HG03060 (cell line): ENCODE data around the gene VAC14.

ENCODE experiments used
- ATAC-seq: cut with Tn5 transposase; IDR thresholded peaks from one replicate; pipeline ENCODE4 v1.9.1; 2021; ENCODE audit warnings: low read depth, moderate number of reproducible peaks; ENCODE audit not compliant: unreplicated experiment

The VAC14 gene

DNA sequence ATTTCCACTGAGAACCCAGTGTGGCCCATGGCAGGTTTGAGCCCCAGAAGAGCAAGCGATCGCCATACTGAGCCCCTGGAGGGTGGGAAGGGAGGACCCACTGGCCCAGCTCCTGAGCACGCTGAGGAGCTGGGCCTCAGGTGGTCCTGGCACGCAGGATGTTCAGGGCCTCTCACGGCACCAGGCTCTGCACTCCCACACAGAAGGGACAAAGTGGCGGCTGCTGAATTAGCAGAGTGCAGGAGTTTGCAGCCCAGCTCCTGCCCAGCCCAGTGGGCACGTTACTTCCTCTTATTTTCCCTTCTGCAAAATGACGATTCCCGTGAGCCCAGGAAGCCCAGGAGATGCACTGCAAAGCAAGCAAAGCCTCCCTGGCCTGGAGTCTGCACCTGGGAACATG, 72.8 kb downstream of the VAC14 start:
- ATAC-seq: no peak

DNA sequence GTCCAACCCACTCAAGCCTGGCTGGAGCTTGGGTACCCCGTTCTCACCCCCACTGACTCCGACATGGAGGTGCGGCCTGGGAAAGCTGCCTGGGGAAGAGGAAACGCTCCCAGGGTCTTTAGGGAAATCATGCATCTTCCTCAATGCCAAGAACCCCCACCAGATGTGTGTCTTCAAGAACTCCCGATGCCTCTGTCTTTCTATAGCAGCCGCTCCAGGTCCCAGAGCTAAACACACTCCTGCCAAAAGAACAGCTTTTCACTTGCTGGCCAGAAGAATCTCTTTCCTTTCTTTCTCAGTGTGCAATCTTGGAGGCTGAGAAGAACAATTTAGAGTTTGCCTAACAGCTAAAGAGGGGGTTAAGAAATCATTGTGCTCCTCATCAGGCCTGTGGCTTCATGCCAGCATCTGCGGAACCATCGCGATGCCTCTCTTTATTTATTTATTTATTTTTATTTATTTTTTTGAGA, 74.0 kb downstream of the VAC14 start:
- no peak for ATAC-seq

DNA sequence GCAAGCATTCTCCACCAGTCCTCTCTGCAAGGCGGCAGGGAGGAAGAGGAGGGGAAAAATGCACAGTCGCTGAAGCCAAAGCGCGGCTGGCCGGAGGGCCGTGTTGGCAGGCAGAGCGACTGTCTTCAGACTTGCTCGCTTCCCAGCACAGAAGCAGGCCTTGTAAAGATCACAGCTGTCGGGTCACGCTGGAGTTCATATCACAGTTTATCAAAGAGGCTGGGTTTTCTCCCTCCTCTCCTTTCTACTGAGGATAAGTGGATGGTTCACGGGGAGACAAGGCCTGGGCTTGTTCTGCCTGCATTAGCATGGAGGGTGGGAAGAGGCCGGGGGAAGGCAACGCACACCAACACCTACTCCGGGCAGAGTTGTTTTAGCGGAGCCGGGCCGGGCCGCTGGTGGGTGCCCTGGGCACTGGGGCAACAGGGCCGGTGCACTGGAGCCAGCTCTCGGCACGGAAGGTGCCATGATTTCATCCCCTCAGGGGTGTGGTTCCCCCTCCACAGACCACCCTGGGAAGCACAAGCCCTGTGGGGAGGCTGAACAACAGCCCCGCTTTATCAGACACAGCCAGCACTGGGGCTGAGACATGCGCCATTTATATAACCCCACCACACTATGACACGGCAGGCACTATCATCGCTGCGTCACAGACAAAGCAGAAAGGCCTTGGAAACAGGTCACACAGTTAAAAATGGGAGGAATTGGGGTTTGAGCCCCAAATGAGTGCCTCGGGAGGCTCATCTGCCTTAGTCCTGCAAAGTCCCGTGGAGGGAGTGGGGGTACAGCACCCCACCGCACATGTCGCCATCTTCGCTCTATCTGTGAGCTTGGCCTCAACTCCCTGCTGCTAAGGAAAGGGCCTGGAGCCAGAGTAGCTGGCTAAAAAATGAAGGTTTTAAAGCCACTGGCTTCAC, 74.8 kb downstream of the VAC14 start:
- ATAC-seq: no peak

DNA sequence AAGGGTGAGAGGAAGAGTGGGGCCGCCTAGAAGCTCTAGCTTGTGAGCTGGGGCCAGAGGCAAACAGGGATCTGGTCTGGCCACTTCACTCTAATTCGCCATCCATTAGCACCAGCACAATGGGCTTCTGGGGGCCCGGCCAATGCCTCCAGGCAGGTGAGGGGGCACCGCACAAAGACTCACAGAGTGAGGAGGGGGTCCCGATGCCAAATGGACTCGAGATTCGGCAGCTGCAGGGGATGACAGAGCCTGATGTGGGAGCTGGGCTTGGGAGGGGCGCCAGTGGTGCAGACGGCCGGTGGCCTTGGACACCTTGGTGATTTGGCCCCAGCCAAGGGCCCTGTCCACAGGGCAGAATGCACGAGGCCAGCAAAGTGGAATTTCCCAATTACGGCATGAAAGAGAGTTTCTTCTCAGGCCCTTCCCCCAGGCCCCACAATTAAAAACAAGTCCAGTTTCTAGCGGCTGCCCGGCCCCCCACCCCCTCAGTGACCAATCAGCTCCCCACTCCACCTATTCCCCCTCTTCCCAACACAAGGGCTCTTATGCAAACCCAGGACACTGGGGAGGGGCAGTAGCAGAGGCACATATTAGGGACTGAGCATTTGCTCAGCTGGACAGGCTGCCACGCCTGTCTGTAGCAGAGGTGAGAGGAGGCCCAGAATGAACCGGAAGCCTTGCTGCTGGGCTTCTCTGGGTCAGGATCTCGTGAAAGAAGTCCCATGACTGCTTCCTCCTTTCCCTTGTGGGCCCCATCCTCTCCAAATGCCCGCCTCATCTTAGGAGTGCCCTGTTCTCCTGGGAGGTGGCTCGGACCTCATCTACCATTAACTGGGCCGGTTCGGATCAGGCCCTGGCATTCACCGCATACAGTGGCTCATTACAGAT, 75.7 kb downstream of the VAC14 start:
- no peak for ATAC-seq

DNA sequence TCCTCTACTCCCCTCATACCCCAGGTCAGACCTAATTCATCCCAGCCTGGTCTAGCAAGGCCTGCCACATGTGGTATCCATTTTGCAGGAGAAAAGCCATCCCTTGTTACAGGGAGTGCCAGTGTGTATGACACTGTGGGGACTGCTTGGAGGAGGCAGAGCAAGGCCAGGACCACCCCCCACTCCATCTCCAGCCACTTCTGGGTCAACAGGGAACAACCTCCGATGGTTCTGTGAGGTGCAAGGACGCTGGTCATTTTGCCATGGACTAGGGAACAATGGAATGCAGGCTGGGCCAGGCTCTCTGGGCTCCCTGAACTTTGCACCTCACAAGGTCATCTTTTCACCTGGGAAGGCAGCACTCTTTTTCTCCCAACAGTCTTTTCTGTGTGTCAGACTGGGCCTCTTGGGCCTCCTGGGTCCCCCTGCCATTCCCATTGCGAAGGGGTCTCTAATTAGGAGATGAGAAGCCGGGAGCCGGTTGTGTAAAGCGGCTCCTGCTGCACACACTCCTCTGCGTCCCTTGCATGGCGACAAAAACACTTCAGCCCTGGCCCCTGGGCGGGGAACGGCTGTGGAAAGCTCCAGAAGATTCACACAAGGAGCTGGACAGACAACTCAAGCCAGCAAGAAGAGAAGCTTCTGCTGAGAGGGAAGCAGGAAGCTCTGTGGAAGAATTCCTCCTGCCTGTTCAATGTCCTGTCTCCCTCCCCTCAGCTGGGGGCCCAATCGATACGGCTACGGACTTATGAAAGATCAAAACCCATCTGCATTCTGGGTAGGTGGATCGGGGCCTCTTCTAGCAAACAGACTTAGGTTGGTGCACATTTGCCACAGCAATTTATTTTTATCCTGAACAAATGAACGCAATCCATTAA, 76.6 kb downstream of the VAC14 start:
- no peak for ATAC-seq

DNA sequence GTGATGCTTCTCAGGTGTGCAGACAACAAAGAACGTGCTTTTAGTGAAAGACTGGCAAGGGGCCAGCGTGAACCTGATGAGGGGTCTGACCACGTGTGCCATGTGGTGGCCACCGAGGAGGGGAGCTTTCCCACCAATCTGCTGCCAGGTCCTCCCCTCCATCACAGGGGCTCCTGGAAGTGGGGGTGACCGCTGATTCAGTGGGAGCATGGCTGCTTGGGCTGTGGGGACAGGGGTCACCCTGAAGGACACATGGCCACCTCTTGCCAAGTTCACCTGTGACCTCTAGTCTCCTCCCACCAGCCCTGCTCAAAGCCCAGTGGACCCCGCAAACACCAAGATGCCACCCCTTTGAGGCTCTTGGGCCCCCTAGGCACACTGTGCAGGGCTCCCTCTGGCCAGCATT, 77.2 kb downstream of the VAC14 start:
- no peak for ATAC-seq

DNA sequence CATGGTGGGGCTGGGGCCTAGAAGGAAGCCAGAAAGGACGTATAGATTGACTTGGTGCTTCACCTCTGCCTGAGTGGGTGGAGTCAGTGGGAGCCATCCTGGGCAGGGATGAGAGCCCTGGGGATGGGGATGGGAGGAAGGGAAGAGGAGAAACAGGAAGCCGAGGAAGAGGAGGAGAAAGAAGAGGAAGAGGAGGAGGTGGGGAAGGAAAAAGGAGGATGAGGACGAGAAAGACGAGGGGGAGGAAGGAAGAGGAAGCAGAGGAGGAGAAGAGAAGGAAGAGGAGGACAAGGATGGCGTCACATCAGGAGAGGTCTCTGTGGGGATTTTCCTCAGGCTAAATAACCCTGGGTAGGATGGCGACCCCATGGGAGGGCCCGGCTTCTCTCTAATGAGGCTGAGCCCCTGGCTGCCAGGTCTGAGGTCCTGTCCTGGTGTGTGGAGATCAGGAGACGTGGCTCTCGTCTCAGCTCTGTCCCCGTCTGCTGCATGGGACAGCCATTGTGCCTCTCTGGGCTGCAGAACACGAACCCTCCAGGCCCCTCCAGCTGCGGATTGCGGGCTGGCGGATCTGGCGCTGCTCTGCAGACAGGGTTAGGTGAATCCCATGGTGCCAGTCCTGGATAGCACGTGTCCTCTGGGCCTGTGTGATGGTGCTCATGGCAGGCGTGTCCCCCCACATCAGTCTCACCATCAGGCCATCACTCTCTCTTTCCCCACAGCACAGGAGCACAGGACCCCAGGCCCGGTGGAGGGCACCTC, 79.6 kb downstream of the VAC14 start:
- no peak for ATAC-seq

DNA sequence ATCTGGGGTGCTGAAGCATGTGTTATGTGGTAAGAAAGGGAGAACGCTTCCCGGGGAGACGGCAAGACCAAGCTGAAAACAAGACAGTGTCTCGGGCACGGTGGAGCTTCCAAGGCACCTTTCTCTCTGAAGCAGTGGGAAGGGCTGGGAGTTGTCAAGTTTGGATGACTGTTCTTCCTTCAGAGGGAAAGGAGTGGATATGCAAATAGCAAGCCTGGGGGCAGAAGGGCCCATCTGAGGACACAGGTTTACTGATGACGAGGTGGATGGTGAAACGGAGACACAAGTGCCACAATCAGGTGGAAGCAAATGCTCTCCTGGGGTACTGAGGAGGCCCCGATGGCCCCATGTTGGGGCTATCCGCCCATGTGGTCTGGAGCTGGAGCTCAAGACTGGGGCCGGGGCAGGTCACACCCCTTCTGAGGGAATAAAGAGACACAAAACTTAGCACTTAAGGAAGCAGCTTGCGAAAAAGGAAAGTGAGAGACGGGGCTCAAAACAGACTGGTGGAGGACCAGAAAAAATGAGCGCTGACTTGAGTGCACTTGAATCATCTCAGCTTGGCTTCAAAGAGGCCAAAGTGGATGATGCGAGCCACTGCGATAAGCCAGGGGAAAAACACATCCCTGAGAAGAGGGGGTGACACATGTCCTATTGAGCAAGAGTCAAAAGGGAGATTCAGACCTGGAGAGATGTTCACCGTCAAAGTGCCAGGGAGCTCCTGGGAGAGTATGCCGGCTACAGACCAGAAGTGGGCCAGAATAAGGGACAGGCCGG, 80.3 kb downstream of the VAC14 start:
- ATAC-seq: no peak

DNA sequence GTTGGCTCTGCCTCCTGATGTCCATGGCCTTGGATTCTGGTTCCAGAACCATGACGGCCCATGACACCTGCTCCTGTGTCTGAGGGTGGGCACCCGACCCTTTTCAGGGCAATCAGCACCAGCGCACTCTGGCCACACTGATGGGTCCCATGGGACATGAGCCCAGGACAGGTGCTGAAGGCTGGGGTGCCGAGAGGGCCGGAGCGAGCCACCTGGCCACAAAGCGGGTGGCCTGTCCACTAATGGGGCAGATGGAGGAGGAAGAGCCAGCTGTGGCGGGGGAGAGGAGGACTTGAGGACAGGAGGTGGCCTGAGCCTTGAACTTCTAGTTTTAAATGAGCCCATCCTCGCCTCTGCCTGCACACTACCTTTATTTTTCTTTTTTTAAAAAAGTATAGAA, 83.9 kb downstream of the VAC14 start:
- ATAC-seq: no peak

DNA sequence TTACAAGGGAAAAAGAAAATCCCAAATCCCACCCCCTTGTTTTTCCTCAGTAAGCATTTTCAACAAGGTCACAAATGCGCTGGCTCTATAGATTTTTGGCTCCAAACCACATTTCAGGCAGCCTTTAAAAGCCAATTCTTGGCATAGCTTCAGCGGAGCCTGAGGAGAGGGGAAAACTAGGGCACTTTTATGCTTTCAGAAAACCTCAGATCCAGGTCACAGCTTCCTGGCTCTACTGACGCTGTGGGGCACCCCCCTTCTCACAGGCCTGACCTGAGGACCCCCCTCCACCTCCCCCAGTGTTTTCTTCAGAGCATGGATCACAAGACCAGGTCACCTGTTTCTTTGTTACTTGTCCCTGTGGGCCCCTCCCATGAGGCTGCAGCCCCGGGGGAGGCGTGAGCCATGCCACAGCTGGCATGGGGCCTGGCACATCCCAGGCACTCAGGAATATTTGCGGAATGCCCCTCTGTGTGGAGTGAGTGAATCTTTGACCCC, 85.0 kb downstream of the VAC14 start:
- no peak for ATAC-seq

DNA sequence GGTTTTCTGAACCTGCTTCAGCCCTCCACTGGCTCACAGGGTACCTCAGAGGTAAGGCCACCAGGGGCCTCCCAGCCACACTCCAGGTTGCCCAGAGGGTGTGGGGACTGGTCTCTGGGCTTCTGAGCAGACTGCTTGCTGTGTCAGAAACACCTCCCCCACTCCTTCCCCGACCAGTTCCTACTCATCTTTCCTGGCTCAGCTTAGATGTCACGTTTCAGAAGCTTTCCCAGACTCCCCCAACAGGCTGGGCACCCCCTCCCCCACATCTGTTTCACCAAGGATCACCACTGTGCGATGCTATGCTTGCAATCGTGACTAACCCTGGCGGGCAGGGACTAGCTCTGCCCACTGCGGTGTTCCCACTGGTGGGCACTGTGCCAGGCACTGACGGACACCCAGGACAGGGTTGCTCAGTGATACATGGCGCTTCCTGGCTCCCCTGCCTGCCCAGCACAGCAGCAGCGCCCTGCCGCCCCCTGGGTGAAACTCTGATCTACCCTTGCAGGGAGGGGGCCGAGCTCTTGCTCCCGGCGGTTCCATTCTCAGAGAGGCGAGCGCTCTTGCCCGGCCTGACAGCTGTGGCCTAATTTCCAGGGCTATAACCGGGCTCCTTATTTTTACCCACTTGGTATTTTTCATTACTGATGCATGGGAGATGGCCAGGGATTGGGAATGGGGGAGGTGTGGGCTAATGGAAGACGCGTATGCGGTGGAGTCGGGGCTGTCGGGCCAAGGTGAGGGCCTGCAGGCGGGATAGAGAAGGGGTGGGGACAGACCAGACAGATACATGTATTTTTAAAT, 85.7 kb downstream of the VAC14 start:
- no peak for ATAC-seq

DNA sequence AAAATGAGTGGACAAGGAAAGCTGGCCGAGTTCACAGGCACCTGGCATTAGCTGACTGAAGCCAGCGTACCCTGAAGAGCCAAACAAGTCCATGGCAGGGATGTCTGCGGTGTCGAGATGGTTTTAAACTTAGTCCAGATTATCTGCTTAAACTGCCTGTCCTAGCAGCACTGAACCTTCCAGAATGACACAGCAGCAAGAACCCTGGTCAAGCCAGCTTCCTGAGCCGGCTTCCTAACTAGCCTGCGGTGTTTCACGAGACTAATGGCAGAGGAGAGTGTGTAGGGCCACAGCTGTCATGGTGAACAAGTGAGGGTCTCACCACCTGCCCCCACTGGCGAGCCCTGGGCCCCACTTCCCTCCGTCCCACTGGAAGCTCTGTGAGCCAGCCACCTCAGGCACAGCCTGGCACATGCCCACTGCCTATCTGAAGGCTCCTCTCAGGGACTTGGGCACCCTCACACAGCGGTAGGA, 86.3 kb downstream of the VAC14 start:
- no peak for ATAC-seq

DNA sequence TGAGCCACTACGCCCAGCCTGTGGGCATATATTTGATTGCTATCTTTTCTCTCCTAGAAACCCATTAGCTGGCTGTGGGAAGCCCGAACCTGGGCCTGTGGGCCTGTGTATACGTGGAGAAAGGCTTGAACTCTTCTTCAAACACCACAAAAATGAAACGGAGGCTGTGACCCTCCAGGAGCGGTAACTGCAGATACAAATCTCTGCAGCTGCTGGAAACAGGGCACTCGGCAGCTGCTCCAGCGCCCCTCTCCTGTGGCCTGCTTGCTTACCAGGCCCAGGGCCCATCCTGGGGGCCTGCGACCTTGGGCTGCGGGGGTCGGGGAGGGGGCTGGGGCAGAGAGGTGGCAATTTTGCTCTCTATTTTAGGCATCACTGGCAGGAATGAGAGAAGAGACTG, 87.1 kb downstream of the VAC14 start:
- ATAC-seq: no peak

DNA sequence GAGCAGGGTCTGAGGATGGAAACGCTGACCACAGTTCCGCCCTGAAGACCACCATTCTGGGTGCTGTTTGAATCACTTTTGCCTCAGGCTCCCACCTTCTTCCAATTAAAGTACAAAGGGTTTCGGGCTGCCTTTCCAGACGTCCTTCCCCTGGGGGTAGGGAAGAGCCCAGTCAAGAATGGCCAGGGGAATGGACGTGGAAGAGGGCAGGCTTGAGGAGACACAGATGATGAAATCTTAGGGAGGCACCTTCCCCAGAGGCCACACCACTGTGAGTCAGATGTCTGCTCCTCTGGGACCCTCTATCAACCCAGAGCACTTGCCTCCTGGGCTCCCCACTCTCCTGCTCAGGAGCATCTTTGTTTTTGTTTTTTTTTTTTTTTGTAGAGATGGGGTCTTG, 87.6 kb downstream of the VAC14 start:
- no peak for ATAC-seq

DNA sequence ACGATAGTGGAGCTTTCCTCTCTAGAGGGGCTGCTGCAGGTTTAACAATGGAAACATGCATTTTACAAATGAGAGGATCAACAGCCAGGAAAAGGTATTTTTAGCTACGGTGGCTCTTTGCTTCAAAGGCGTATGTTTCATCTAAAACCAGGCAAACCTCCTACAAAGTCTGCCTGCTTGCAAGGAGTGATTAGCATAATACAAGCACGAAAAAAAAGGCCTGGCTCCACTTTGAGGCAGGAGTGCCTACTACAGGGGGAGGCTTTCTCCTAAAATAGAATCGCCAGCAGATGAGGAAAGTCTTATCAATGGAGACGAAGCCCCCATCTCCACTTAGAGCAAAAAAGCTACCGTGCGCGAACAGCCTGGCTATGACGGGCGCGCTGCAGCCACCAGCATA, 88.0 kb downstream of the VAC14 start:
- ATAC-seq: no peak

DNA sequence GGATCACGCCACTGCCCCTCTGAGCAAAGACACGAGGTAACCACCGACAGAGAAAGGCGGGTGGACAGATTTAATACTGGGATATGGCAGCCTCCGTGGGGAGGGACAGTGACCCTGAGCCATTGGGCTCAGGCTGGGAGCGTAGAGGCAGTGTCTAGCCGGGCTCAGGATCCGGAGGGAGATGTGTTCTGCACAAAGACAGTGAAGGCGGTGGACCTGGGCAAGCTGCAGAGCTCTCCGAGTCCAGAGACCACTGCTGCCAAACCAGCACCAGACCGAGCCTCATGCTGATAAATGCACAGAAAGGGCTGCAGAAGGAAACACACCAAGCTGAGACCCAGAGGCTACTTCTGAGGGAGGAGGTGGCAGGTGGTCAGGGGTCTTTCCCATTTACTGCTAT, 88.6 kb downstream of the VAC14 start:
- ATAC-seq: no peak

DNA sequence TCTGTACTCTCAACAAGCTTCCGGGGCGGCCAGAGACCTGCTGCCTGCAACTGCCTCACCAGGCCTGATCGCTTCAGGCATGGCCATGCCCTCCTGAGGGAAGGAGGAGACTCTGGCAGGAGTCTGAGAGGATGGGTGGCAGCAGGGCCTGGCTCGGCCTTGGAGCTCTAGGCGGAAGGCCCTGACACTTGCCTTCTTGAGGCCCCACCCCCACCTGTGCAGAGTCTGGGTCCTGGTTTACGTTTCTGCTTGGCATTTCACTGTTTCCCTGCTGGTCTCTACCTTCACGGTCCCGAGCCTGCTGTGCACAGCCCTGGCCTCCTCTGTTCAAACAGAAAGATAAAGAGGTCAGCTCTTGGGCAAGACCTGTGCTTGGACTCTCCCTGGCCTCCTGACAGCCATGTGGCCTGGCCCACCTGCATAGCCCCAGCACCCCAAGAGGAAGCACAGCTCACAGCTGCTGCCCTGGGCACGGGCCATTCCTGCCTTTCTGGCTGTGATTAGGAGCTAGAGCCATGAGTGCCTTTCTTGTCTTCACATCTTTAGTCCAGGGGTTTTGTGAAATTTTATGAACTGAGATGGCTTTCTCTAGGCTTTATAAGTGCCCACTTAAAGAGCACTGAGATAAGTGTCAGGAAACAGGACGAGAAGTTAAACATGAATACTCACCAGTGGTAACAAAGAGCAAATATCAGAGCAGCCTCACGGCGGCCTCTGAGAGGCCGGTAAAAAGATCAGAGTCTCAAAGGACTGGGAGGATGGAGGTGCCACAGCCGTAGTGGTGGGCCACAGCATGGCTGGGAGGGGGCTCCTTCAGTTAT, 89.5 kb downstream of the VAC14 start:
- no peak for ATAC-seq
